SK-N-SH (cell line): ENCODE results near the gene TYW3. TPM values are rescaled to one million over a fixed set of nuclear protein-coding genes. Genes with fewer than 3 reads are reported as not detected.

Experiments used
- CTCF ChIA-PET: fragments of 300-600, 350-600 bp; formaldehyde crosslinking; extraction: SDS; loops from one replicate; lab custom pipeline; 2021; lab: Yijun Ruan, JAX
- POLR2A ChIA-PET: fragments of 350-600 bp; sonication (Branson Sonifier 250); formaldehyde crosslinking; extraction: SDS; loops from one replicate; lab custom pipeline; 2020; ENCODE audit warnings: antibody characterized with exemption, inconsistent platforms; lab: Yijun Ruan, JAX
- DNase-seq: peaks from one replicate; pipeline ENCODE4 v3.0.0; 2012
- H2AFZ ChIP-seq: fragments of 200-600 bp; sonication (generic); 2 replicates; pipeline ENCODE4 v1.8.1; 2016; ENCODE audit warnings: antibody characterized with exemption, mild to moderate bottlenecking, low read depth
- H3F3A ChIP-seq: fragments of 200-600 bp; sonication (generic); replicated peaks from 2 replicates; pipeline ENCODE3; 2016; ENCODE audit warnings: antibody characterized with exemption, mild to moderate bottlenecking; ENCODE audit not compliant: insufficient read depth
- H3K27ac ChIP-seq, 2 experiments: fragments of 200-500 bp in 1 of 2; fragments of 200-600 bp in 1 of 2; sonication (Bioruptor generic) in 1 of 2; sonication (generic), shearing (Covaris generic) in 1 of 2; 2 replicates each; pipeline versions ENCODE4 v1.5.1 to v1.6.1; 2014 to 2016; ENCODE audit warnings: low read depth in 2 of 2, inconsistent platforms in 1 of 2, low read length in 1 of 2, mild to moderate bottlenecking in 1 of 2, mixed read lengths in 1 of 2
- H3K27me3 ChIP-seq: fragments of 200-600 bp; sonication (generic), shearing (Covaris generic); 2 replicates; pipeline ENCODE4 v1.6.1; 2016; ENCODE audit warnings: mixed run types; ENCODE audit not compliant: insufficient read depth
- H3K36me3 ChIP-seq, 2 experiments: fragments of 200-500 bp in 1 of 2; fragments of 200-600 bp in 1 of 2; sonication (Bioruptor generic) in 1 of 2; sonication (generic) in 1 of 2; replicated peaks in 1 of 2; 2 replicates each; pipeline versions ENCODE3 to v1.5.1; 2014 to 2016; ENCODE audit warnings: low read length in 1 of 2, mild to moderate bottlenecking in 1 of 2; ENCODE audit not compliant: insufficient read depth in 2 of 2, control insufficient read depth in 1 of 2
- H3K4me1 ChIP-seq, 2 experiments: fragments of 200-500 bp in 1 of 2; fragments of 200-600 bp in 1 of 2; sonication (Bioruptor generic) in 1 of 2; sonication (generic), shearing (Covaris generic) in 1 of 2; 2 replicates each; pipeline versions ENCODE4 v1.5.1 to v1.6.1; 2014 to 2016; ENCODE audit warnings: low read depth in 1 of 2, low read length in 1 of 2, mixed run types in 1 of 2; ENCODE audit not compliant: insufficient read depth in 2 of 2, control insufficient read depth in 1 of 2
- H3K4me2 ChIP-seq: fragments of 200-600 bp; sonication (generic), shearing (Covaris generic); 2 replicates; pipeline ENCODE4 v1.6.1; 2017; ENCODE audit warnings: mixed run types
- H3K4me3 ChIP-seq, 2 experiments: fragments of 200-500 bp in 1 of 2; fragments of 200-600 bp in 1 of 2; sonication (Bioruptor generic) in 1 of 2; sonication (generic), shearing (Covaris generic) in 1 of 2; 2 replicates each; pipeline versions ENCODE4 v1.5.1 to v1.8.1; 2014 to 2016; ENCODE audit warnings: low read depth in 2 of 2, inconsistent platforms in 1 of 2, low read length in 1 of 2, mild to moderate bottlenecking in 1 of 2, mixed read lengths in 1 of 2, moderate library complexity in 1 of 2
- H3K79me2 ChIP-seq: fragments of 200-600 bp; sonication (generic); 2 replicates; pipeline ENCODE4 v1.8.1; 2017; ENCODE audit warnings: mild to moderate bottlenecking; ENCODE audit not compliant: insufficient read depth
- H3K9ac ChIP-seq: fragments of 200-600 bp; sonication (generic); 2 replicates; pipeline ENCODE4 v1.6.1; 2017; ENCODE audit warnings: mixed run types
- H3K9me2 ChIP-seq: fragments of 200-600 bp; sonication (generic); 2 replicates; pipeline ENCODE4 v1.6.1; 2017; ENCODE audit warnings: mixed run types
- H3K9me3 ChIP-seq: fragments of 200-600 bp; sonication (generic); 2 replicates; pipeline ENCODE4 v1.6.1; 2017; ENCODE audit warnings: mixed run types, mild to moderate bottlenecking, moderate library complexity
- H4K20me1 ChIP-seq: fragments of 200-600 bp; sonication (generic); 2 replicates; pipeline ENCODE4 v1.6.1; 2017; ENCODE audit warnings: mild to moderate bottlenecking, mixed run types; ENCODE audit not compliant: insufficient read depth
- CHD2 ChIP-seq: fragments of 150-350 bp; IDR thresholded peaks from 2 replicates; pipeline ENCODE4 v1.6.1; 2018; ENCODE audit warnings: low read length; ENCODE audit not compliant: partially characterized antibody
- EP300 ChIP-seq, 2 experiments: IDR thresholded peaks; 2 replicates each; pipeline versions ENCODE4 v1.4.0 to v1.6.1; 2012; ENCODE audit warnings: borderline replicate concordance in 1 of 2, low read depth in 1 of 2, low read length in 1 of 2
- EZH2phosphoT487 ChIP-seq: fragments of 200-600 bp; sonication (generic); IDR thresholded peaks from 2 replicates; pipeline ENCODE4 v1.6.1; 2017; ENCODE audit warnings: low read depth, mixed run types, mild to moderate bottlenecking, antibody characterized with exemption, moderate library complexity, borderline replicate concordance
- FOSL2 ChIP-seq: IDR thresholded peaks from 2 replicates; pipeline ENCODE4 v1.4.0; 2012; ENCODE audit warnings: low read depth, mild to moderate bottlenecking, moderate library complexity, borderline replicate concordance
- FOXM1 ChIP-seq: IDR thresholded peaks from 2 replicates; pipeline ENCODE4 v1.4.0; 2012; ENCODE audit warnings: low read depth, mild to moderate bottlenecking
- GABPA ChIP-seq: IDR thresholded peaks from 2 replicates; pipeline ENCODE4 v1.4.0; 2012; ENCODE audit warnings: low read depth, mild to moderate bottlenecking
- NFIC ChIP-seq: IDR thresholded peaks from 2 replicates; pipeline ENCODE4 v1.4.0; 2012; ENCODE audit warnings: borderline replicate concordance
- POLR2AphosphoS5 ChIP-seq: IDR thresholded peaks from 2 replicates; pipeline ENCODE4 v1.6.1; 2012; ENCODE audit warnings: low read depth, low read length
- RAD21 ChIP-seq: IDR thresholded peaks from 2 replicates; pipeline ENCODE4 v1.6.1; 2012; ENCODE audit warnings: mild to moderate bottlenecking, low read length
- RCOR1 ChIP-seq: fragments of 150-350 bp; IDR thresholded peaks from 2 replicates; pipeline ENCODE4 v1.6.1; 2017; ENCODE audit warnings: antibody characterized with exemption, low read length
- RFX5 ChIP-seq: IDR thresholded peaks from 2 replicates; pipeline ENCODE4 v1.6.1; 2012; ENCODE audit warnings: mild to moderate bottlenecking, improper control_type of control experiment, low read length
- RXRA ChIP-seq: IDR thresholded peaks from 2 replicates; pipeline ENCODE4 v1.4.0; 2012; ENCODE audit warnings: low read depth, mild to moderate bottlenecking, borderline replicate concordance
- SIN3A ChIP-seq: IDR thresholded peaks from 2 replicates; pipeline ENCODE4 v1.6.1; 2012; ENCODE audit warnings: low read depth, mild to moderate bottlenecking, low read length, moderate library complexity, borderline replicate concordance
- WGBS: methylation state at CpG from one replicate; pipeline ENCODE4 v1.1.6; 2017; ENCODE audit warnings: low lambda C conversion rate; 5-methylcytosine and 5-hydroxymethylcytosine counted together
- polyA plus RNA-seq, 3 experiments: library from polyadenylated mRNA; depleted of rRNA; stranded (reverse); fragments of >200 nt; gene quantifications; 2 replicates each; pipeline ENCODE4 v1.2.3, GENCODE V29; 2012
- TF ChIP-seq, protein P1 (sequence below): fragments of 150-350 bp; IDR thresholded peaks from 2 replicates; pipeline ENCODE4 v1.6.1; 2017; ENCODE audit warnings: antibody characterized with exemption, low read length, low read depth, borderline replicate concordance
- TF ChIP-seq, protein P2 (sequence below): fragments of 150-350 bp; IDR thresholded peaks from 2 replicates; pipeline ENCODE4 v1.6.1; 2016; ENCODE audit warnings: mild to moderate bottlenecking, low read depth, low read length
- TF ChIP-seq, protein P3 (sequence below): IDR thresholded peaks from 2 replicates; pipeline ENCODE4 v1.4.0; 2012; ENCODE audit warnings: low read depth, borderline replicate concordance
- TF ChIP-seq, protein P4 (sequence below): IDR thresholded peaks from 2 replicates; pipeline ENCODE4 v1.6.1; 2012; ENCODE audit warnings: mild to moderate bottlenecking, low read depth, low read length, moderate library complexity
- TF ChIP-seq, protein P5 (sequence below): IDR thresholded peaks from 2 replicates; pipeline ENCODE4 v1.4.0; 2012; ENCODE audit warnings: low read depth, borderline replicate concordance
- TF ChIP-seq, protein P6 (sequence below): IDR thresholded peaks from 2 replicates; pipeline ENCODE4 v1.4.0; 2012; ENCODE audit warnings: low read depth

TYW3 gene
- polyA plus RNA-seq, 1 of the 3 experiments (the other 2 are of a cell fraction), result 9.2 TPM

DNA sequence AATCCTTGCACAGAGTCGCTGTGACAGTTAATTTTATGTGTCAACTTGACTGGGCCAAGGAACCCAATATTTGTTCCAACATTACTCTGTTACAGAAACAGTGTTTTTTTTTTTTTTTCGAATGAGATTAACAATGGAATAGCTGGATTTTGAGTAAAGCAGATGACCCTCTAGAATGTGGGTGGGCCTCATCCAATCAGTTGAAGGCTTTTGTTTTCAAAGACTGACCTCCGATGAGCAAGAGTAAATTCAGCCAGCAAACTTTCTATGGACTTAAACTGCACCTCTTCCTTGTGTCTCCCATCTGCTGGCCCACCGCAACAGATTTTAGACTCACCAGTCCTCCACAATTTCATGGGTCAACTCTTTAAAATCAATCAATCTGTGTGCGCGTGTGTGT, 17.1 kb upstream of the TYW3 start (continued):
- no peak for TF ChIP-seq FOSL2
- no peak for TF ChIP-seq EP300 (IDR thresholded peaks at IDR 0.05; ENCODE audit: borderline replicate concordance in 1 of 2, low read depth in 1 of 2, low read length in 1 of 2)
- TF ChIP-seq, protein P1, sequence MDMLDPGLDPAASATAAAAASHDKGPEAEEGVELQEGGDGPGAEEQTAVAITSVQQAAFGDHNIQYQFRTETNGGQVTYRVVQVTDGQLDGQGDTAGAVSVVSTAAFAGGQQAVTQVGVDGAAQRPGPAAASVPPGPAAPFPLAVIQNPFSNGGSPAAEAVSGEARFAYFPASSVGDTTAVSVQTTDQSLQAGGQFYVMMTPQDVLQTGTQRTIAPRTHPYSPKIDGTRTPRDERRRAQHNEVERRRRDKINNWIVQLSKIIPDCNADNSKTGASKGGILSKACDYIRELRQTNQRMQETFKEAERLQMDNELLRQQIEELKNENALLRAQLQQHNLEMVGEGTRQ, result no peak
- no peak for TF ChIP-seq POLR2AphosphoS5
- no peak for TF ChIP-seq RXRA
- no peak for TF ChIP-seq RCOR1

DNA sequence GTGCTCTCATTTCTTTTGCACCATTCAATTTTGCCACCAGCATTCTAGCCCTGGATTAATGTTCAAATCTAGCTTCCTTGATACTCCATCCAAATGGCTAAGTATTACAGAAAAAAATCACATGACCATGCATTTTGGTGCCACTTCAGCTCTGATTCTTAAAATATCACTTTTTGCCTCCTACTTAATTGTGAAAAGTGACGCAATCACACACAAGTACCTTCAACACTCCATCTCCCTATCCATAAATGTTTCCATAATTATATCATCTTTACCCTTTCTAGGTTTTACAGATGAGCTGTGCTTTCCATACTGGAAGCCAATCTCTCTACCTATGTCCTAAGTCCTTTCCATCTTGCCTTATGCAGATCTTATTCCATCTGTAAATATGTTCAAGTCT, 16.1 kb upstream of the TYW3 start:
- Histone ChIP-seq H3K27me3 (no peaks in the 10 kb centered on the region), H3K36me3 (peaks cover 49 to 57% of the 10 kb centered on the region in 2 experiments), H3K9ac (no peak overlapping the region), H3K4me3 (no peak overlapping the region), H3K27ac (no peak overlapping the region), H3K4me2 (no peak overlapping the region), H3K9me2 (no peaks in the 10 kb centered on the region), H3K9me3 (no peaks in the 10 kb centered on the region), H3K79me2 (no peaks in the 10 kb centered on the region), H4K20me1 (no peaks in the 10 kb centered on the region), H2AFZ (no peak overlapping the region), H3K4me1 (no peaks in the 10 kb centered on the region; a peak in 1 of 4 replicates), H3F3A (peaks cover 3% of the 10 kb centered on the region)
- POLR2A ChIA-PET, result no interaction called here
- DNase-seq, result no peak
- CTCF ChIA-PET, result interaction anchor here (1.0 kb wide), 1 partner anchor 17 kb away, joined by 4 read pairs; no protein-coding TSS in a partner anchor
- WGBS, result 94% methylated on average over 1 of the region's 1 CpG
- TF ChIP-seq, protein P2, sequence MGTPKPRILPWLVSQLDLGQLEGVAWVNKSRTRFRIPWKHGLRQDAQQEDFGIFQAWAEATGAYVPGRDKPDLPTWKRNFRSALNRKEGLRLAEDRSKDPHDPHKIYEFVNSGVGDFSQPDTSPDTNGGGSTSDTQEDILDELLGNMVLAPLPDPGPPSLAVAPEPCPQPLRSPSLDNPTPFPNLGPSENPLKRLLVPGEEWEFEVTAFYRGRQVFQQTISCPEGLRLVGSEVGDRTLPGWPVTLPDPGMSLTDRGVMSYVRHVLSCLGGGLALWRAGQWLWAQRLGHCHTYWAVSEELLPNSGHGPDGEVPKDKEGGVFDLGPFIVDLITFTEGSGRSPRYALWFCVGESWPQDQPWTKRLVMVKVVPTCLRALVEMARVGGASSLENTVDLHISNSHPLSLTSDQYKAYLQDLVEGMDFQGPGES, result no peak
- TF ChIP-seq GABPA, result no peak
- TF ChIP-seq, protein P3, sequence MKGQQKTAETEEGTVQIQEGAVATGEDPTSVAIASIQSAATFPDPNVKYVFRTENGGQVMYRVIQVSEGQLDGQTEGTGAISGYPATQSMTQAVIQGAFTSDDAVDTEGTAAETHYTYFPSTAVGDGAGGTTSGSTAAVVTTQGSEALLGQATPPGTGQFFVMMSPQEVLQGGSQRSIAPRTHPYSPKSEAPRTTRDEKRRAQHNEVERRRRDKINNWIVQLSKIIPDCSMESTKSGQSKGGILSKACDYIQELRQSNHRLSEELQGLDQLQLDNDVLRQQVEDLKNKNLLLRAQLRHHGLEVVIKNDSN, result no peak
- TF ChIP-seq POLR2AphosphoS5, result no peak
- TF ChIP-seq SIN3A, result no peak
- TF ChIP-seq CHD2, result no peak
- TF ChIP-seq RXRA, result no peak
- TF ChIP-seq, protein P1, result no peak
- TF ChIP-seq, protein P4, sequence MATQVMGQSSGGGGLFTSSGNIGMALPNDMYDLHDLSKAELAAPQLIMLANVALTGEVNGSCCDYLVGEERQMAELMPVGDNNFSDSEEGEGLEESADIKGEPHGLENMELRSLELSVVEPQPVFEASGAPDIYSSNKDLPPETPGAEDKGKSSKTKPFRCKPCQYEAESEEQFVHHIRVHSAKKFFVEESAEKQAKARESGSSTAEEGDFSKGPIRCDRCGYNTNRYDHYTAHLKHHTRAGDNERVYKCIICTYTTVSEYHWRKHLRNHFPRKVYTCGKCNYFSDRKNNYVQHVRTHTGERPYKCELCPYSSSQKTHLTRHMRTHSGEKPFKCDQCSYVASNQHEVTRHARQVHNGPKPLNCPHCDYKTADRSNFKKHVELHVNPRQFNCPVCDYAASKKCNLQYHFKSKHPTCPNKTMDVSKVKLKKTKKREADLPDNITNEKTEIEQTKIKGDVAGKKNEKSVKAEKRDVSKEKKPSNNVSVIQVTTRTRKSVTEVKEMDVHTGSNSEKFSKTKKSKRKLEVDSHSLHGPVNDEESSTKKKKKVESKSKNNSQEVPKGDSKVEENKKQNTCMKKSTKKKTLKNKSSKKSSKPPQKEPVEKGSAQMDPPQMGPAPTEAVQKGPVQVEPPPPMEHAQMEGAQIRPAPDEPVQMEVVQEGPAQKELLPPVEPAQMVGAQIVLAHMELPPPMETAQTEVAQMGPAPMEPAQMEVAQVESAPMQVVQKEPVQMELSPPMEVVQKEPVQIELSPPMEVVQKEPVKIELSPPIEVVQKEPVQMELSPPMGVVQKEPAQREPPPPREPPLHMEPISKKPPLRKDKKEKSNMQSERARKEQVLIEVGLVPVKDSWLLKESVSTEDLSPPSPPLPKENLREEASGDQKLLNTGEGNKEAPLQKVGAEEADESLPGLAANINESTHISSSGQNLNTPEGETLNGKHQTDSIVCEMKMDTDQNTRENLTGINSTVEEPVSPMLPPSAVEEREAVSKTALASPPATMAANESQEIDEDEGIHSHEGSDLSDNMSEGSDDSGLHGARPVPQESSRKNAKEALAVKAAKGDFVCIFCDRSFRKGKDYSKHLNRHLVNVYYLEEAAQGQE, result no peak
- no peak for TF ChIP-seq NFIC
- TF ChIP-seq, protein P5, sequence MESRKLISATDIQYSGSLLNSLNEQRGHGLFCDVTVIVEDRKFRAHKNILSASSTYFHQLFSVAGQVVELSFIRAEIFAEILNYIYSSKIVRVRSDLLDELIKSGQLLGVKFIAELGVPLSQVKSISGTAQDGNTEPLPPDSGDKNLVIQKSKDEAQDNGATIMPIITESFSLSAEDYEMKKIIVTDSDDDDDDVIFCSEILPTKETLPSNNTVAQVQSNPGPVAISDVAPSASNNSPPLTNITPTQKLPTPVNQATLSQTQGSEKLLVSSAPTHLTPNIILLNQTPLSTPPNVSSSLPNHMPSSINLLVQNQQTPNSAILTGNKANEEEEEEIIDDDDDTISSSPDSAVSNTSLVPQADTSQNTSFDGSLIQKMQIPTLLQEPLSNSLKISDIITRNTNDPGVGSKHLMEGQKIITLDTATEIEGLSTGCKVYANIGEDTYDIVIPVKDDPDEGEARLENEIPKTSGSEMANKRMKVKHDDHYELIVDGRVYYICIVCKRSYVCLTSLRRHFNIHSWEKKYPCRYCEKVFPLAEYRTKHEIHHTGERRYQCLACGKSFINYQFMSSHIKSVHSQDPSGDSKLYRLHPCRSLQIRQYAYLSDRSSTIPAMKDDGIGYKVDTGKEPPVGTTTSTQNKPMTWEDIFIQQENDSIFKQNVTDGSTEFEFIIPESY, result no peak
- no peak for TF ChIP-seq RAD21
- TF ChIP-seq FOXM1, result no peak
- no peak for TF ChIP-seq EP300 (IDR thresholded peaks at IDR 0.05; ENCODE audit: borderline replicate concordance in 1 of 2, low read depth in 1 of 2, low read length in 1 of 2)
- no peak for TF ChIP-seq RFX5
- TF ChIP-seq, protein P6, sequence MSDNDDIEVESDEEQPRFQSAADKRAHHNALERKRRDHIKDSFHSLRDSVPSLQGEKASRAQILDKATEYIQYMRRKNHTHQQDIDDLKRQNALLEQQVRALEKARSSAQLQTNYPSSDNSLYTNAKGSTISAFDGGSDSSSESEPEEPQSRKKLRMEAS, result no peak
- no peak for TF ChIP-seq EZH2phosphoT487
